GM10248 (cell line): ENCODE results near the gene POLR2C.

Experiments used
- CTCF ChIA-PET: fragments of 300-600 bp; sonication (Branson Sonifier 250); formaldehyde crosslinking; extraction: SDS; loops from one replicate; lab custom pipeline; 2021; ENCODE audit warnings: antibody characterized with exemption; lab: Yijun Ruan, JAX
- POLR2A ChIA-PET: fragments of 350-650 bp; sonication (Branson Sonifier 250); formaldehyde crosslinking; extraction: SDS; loops from one replicate; lab custom pipeline; 2020; ENCODE audit warnings: antibody characterized with exemption; lab: Yijun Ruan, JAX
- DNase-seq: peaks from one replicate; pipeline ENCODE4 v3.0.0; 2012; ENCODE audit errors: extremely low spot score
- CTCF ChIP-seq: IDR thresholded peaks from 2 replicates; pipeline ENCODE4 v1.5.1; 2012; ENCODE audit warnings: mild to moderate bottlenecking, low read depth; ENCODE audit errors: extremely low read depth, missing control alignments, control extremely low read depth

Gene POLR2C

GRCh38 chr16:57500578-57501111 is 38.2 kb downstream of the POLR2C start:
- POLR2A ChIA-PET = no interaction called here
- no peak for TF ChIP-seq CTCF
- DNase-seq = no peak
- CTCF ChIA-PET = interaction anchor here (0.7 to 4.0 kb wide), 5 partner anchors 17 to 84 kb away, joined by 3 to 19 read pairs (median 6); partner anchors contain the start of gene POLR2C

GRCh38 chr16:57501492-57501891 is 39.0 kb downstream of the POLR2C start:
- CTCF ChIA-PET = interaction anchor here (0.9 to 4.0 kb wide), 5 partner anchors 16 to 74 kb away, joined by 3 to 19 read pairs (median 9); partner anchors contain the start of gene POLR2C
- DNase-seq = no peak
- POLR2A ChIA-PET = no interaction called here
- TF ChIP-seq CTCF = no peak

GRCh38 chr16:57502048-57502775 is 39.7 kb downstream of the POLR2C start:
- DNase-seq = no peak
- ChIA-PET POLR2A (no interaction called here), CTCF (interaction anchor here (2.7 to 4.0 kb wide), 3 partner anchors 15 to 40 kb away, joined by 9 to 19 read pairs (median 12); partner anchors contain the start of gene POLR2C)
- no peak for TF ChIP-seq CTCF

GRCh38 chr16:57503366-57503765 is 40.9 kb downstream of the POLR2C start:
- DNase-seq = no peak
- TF ChIP-seq CTCF = no peak
- CTCF ChIA-PET = interaction anchor here (2.4 to 4.0 kb wide), 4 partner anchors 14 to 41 kb away, joined by 9 to 19 read pairs (median 11); partner anchors contain the start of gene POLR2C
- POLR2A ChIA-PET = no interaction called here

- no peak for DNase-seq
- CTCF ChIA-PET = interaction anchor here (1.5 to 4.0 kb wide), 4 partner anchors 13 to 73 kb away, joined by 4 to 12 read pairs (median 10); partner anchors contain the start of gene POLR2C
- TF ChIP-seq CTCF = no peak
- POLR2A ChIA-PET = no interaction called here
Observed at GRCh38 chr16:57504001-57504400, 41.5 kb downstream of the POLR2C start.

GRCh38 chr16:57504491-57504890 is 42.0 kb downstream of the POLR2C start:
- no peak for TF ChIP-seq CTCF
- CTCF ChIA-PET = interaction anchor here (1.3 to 2.4 kb wide), 3 partner anchors 16 to 88 kb away, joined by 4 to 10 read pairs (median 4); no protein-coding TSS in a partner anchor
- POLR2A ChIA-PET = no interaction called here
- DNase-seq = no peak
